ENCODE data around the gene MAGI1.

The MAGI1 gene

GRCh38 chr3:65749066-65749465, 289.7 kb downstream of the MAGI1 start:
- H4K20me1 ChIP-seq (ENCODE audit: insufficient read depth), result no peaks in the 10 kb centered on the region
- H3K4me3 ChIP-seq (IDR thresholded peaks at IDR 0.05; ENCODE audit: insufficient read depth, low read depth, low read length), result no peak overlapping the region
- no peak overlapping the region for H3K27ac ChIP-seq
- no peak overlapping the region for H2AFZ ChIP-seq (ENCODE audit: low read depth)
- no peaks in the 10 kb centered on the region for H3K36me3 ChIP-seq (ENCODE audit: insufficient read depth)
- no peak overlapping the region for H3K4me2 ChIP-seq
- TF ChIP-seq, protein P1, sequence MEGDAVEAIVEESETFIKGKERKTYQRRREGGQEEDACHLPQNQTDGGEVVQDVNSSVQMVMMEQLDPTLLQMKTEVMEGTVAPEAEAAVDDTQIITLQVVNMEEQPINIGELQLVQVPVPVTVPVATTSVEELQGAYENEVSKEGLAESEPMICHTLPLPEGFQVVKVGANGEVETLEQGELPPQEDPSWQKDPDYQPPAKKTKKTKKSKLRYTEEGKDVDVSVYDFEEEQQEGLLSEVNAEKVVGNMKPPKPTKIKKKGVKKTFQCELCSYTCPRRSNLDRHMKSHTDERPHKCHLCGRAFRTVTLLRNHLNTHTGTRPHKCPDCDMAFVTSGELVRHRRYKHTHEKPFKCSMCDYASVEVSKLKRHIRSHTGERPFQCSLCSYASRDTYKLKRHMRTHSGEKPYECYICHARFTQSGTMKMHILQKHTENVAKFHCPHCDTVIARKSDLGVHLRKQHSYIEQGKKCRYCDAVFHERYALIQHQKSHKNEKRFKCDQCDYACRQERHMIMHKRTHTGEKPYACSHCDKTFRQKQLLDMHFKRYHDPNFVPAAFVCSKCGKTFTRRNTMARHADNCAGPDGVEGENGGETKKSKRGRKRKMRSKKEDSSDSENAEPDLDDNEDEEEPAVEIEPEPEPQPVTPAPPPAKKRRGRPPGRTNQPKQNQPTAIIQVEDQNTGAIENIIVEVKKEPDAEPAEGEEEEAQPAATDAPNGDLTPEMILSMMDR (conservative IDR thresholded peaks at IDR 0.05; ENCODE audit: low read depth, low read length), result no peak
- no peaks in the 10 kb centered on the region for H3K4me1 ChIP-seq (ENCODE audit: low read depth, poor library complexity, severe bottlenecking)
- H3K27me3 ChIP-seq (ENCODE audit: insufficient read depth, low read depth), result no peaks in the 10 kb centered on the region
- H3K79me2 ChIP-seq (ENCODE audit: insufficient read depth, low read depth), result no peaks in the 10 kb centered on the region
- no peak overlapping the region for H3K9ac ChIP-seq

DNA sequence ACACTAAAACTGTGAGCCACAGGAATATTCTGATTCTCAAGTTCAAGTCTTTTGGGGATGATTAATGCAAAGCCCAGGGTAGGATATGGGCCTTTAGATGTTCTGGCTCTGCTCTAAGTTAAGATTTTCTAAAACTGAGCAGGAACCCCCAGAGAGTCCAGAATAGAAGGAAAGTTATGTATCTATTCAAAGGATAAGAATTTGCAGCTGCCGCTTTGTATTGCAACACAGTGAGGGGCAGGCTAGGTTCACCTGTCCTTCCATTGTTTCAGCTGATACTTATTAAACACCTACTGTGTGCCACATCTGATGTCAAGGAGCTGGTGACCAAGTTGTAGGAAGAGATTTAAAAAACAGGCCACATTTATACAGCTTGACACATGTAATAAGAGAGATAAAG, 290.4 kb downstream of the MAGI1 start:
- Histone ChIP-seq H3K4me3 (IDR thresholded peaks at IDR 0.05; ENCODE audit: insufficient read depth, low read depth, low read length) (no peak overlapping the region), H3K4me2 (no peak overlapping the region), H3K36me3 (ENCODE audit: insufficient read depth) (no peaks in the 10 kb centered on the region), H3K4me1 (ENCODE audit: low read depth, poor library complexity, severe bottlenecking) (no peaks in the 10 kb centered on the region), H3K27ac (no peak overlapping the region), H2AFZ (ENCODE audit: low read depth) (no peak overlapping the region), H3K27me3 (ENCODE audit: insufficient read depth, low read depth) (no peaks in the 10 kb centered on the region), H3K9ac (no peak overlapping the region), H4K20me1 (ENCODE audit: insufficient read depth) (no peaks in the 10 kb centered on the region), H3K79me2 (ENCODE audit: insufficient read depth, low read depth) (no peaks in the 10 kb centered on the region)
- TF ChIP-seq, protein P1 (conservative IDR thresholded peaks at IDR 0.05; ENCODE audit: low read depth, low read length), result no peak

DNA sequence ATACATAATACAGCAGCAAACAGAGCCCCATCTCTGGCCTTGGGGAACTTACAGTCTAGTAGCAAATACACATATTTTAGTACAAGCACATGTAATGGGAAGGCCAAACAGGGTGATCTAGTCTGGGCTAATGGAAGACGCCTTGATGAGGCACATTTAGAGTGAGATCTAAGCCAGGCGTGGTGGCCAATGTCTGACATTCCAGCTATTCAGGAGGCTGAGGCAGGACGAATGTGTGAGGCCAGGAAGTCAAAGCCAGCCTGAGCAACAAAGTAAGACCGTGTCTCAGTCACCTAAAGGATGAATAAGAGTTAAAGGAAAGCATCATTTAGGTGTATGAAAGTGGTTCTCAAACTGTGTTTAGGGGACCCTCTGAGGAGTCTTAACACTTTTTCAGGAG, 291.9 kb downstream of the MAGI1 start:
- Histone ChIP-seq H3K79me2 (ENCODE audit: insufficient read depth, low read depth) (no peaks in the 10 kb centered on the region), H3K36me3 (ENCODE audit: insufficient read depth) (no peaks in the 10 kb centered on the region)

GRCh38 chr3:65745306-65745705, 293.4 kb downstream of the MAGI1 start:
- TF ChIP-seq, protein P1 (conservative IDR thresholded peaks at IDR 0.05; ENCODE audit: low read depth, low read length), result no peak
- no peaks in the 10 kb centered on the region for H3K27me3 ChIP-seq (ENCODE audit: insufficient read depth, low read depth)
- no peak overlapping the region for H3K9ac ChIP-seq
- H2AFZ ChIP-seq (ENCODE audit: low read depth), result no peak overlapping the region
- H3K27ac ChIP-seq, result no peak overlapping the region
- H3K4me1 ChIP-seq (ENCODE audit: low read depth, poor library complexity, severe bottlenecking), result no peaks in the 10 kb centered on the region
- H3K79me2 ChIP-seq (ENCODE audit: insufficient read depth, low read depth), result no peaks in the 10 kb centered on the region
- H4K20me1 ChIP-seq (ENCODE audit: insufficient read depth), result no peaks in the 10 kb centered on the region
- no peak overlapping the region for H3K4me3 ChIP-seq (IDR thresholded peaks at IDR 0.05; ENCODE audit: insufficient read depth, low read depth, low read length)
- no peak overlapping the region for H3K4me2 ChIP-seq
- no peaks in the 10 kb centered on the region for H3K36me3 ChIP-seq (ENCODE audit: insufficient read depth)

More for the DNA sequence above, 291.9 kb downstream of the MAGI1 start:
- TF ChIP-seq, protein P1 (conservative IDR thresholded peaks at IDR 0.05; ENCODE audit: low read depth, low read length), result no peak
- H3K9ac ChIP-seq, result no peak overlapping the region
- no peak overlapping the region for H2AFZ ChIP-seq (ENCODE audit: low read depth)
- no peaks in the 10 kb centered on the region for H3K27me3 ChIP-seq (ENCODE audit: insufficient read depth, low read depth)
- no peaks in the 10 kb centered on the region for H4K20me1 ChIP-seq (ENCODE audit: insufficient read depth)
- no peak overlapping the region for H3K27ac ChIP-seq
- no peak overlapping the region for H3K4me3 ChIP-seq (IDR thresholded peaks at IDR 0.05; ENCODE audit: insufficient read depth, low read depth, low read length)
- H3K4me2 ChIP-seq, result no peak overlapping the region
- no peaks in the 10 kb centered on the region for H3K4me1 ChIP-seq (ENCODE audit: low read depth, poor library complexity, severe bottlenecking)
